ENCODE data around the gene ADAMTS13.
A peak's percentile ranks its signal among the peaks of the same experiment; 100 is the strongest.
"Not testable (repeated sequence)": the region's sequence is repeated elsewhere in the genome, so short reads cannot be mapped to it uniquely, and the experiment has no call there.

Gene ADAMTS13

GRCh38 chr9:133421615-133422542 is at the start of gene ADAMTS13:
TSS of gene ADAMTS13 (plus strand) at chr9:133422367. CDS start at chr9:133422444, 77 bp downstream.
- DNase-seq (ENCODE audit: low spot score), result peak; percentile 24

- no peak for DNase-seq (ENCODE audit: low spot score)
Observed at GRCh38 chr9:133374612-133375115, 47.5 kb upstream of the ADAMTS13 start.

GRCh38 chr9:133375116-133375723 is 46.9 kb upstream of the ADAMTS13 start:
- DNase-seq (ENCODE audit: low spot score), result no peak

GRCh38 chr9:133375724-133376654 is 46.2 kb upstream of the ADAMTS13 start, which contains the start of the genes STKLD1 and SURF4:
TSS of gene STKLD1 (plus strand) at chr9:133376366. CDS start at chr9:133376474, 108 bp downstream.
TSS of gene SURF4 (minus strand) at chr9:133376060. CDS start at chr9:133375969, 91 bp downstream.
- DNase-seq (ENCODE audit: low spot score), result peak; percentile 98

- not testable (repeated sequence) for DNase-seq (ENCODE audit: low spot score)
Observed at GRCh38 chr9:133377280-133377679, 44.9 kb upstream of the ADAMTS13 start.

- DNase-seq (ENCODE audit: low spot score), result no peak
Observed at GRCh38 chr9:133377721-133378216, 44.4 kb upstream of the ADAMTS13 start.

- no peak for DNase-seq (ENCODE audit: low spot score)
Observed at GRCh38 chr9:133378408-133378962, 43.7 kb upstream of the ADAMTS13 start.

- peak; percentile 51 for DNase-seq (ENCODE audit: low spot score)
Observed at GRCh38 chr9:133379153-133380086, 42.7 kb upstream of the ADAMTS13 start.

- DNase-seq (ENCODE audit: low spot score), result no peak
Observed at GRCh38 chr9:133380734-133381133, 41.4 kb upstream of the ADAMTS13 start.

- DNase-seq (ENCODE audit: low spot score), result no peak
Observed at GRCh38 chr9:133382507-133383141, 39.5 kb upstream of the ADAMTS13 start.

- DNase-seq (ENCODE audit: low spot score), result no peak
Observed at GRCh38 chr9:133383438-133383837, 38.7 kb upstream of the ADAMTS13 start.

GRCh38 chr9:133384736-133385321 is 37.3 kb upstream of the ADAMTS13 start:
- no peak for DNase-seq (ENCODE audit: low spot score)

- DNase-seq (ENCODE audit: low spot score), result no peak
Observed at GRCh38 chr9:133385452-133385851, 36.7 kb upstream of the ADAMTS13 start.

- DNase-seq (ENCODE audit: low spot score), result no peak
Observed at GRCh38 chr9:133386338-133386737, 35.8 kb upstream of the ADAMTS13 start.

- DNase-seq (ENCODE audit: low spot score), result no peak
Observed at GRCh38 chr9:133387680-133388079, 34.5 kb upstream of the ADAMTS13 start.

- no peak for DNase-seq (ENCODE audit: low spot score)
Observed at GRCh38 chr9:133389025-133389557, 33.1 kb upstream of the ADAMTS13 start.

- no peak for DNase-seq (ENCODE audit: low spot score)
Observed at GRCh38 chr9:133389562-133389961, 32.6 kb upstream of the ADAMTS13 start.

GRCh38 chr9:133390713-133391112 is 31.5 kb upstream of the ADAMTS13 start:
- no peak for DNase-seq (ENCODE audit: low spot score)

GRCh38 chr9:133391449-133391848 is 30.7 kb upstream of the ADAMTS13 start:
- not testable (repeated sequence) for DNase-seq (ENCODE audit: low spot score)

All from Ammon's horn (tissue), 1 donor.